GM12875 (cell line): ENCODE results near the gene NUPR1.
"Not testable (repeated sequence)": the region's sequence is repeated elsewhere in the genome, so short reads cannot be mapped to it uniquely, and the experiment has no call there.

Experiments
- H3K4me3 ChIP-seq: one replicate; pipeline ENCODE4 v1.5.1; 2011; ENCODE audit warnings: low read depth, low read length, control low read depth
- TF ChIP-seq, protein P1 (sequence below): IDR thresholded peaks from 2 replicates; pipeline ENCODE4 v1.5.1; 2011; ENCODE audit warnings: low read depth, mild to moderate bottlenecking, control low read depth, inconsistent platforms, low read length, moderate library complexity, borderline replicate concordance; ENCODE audit not compliant: insufficient read depth

The NUPR1 gene

DNA sequence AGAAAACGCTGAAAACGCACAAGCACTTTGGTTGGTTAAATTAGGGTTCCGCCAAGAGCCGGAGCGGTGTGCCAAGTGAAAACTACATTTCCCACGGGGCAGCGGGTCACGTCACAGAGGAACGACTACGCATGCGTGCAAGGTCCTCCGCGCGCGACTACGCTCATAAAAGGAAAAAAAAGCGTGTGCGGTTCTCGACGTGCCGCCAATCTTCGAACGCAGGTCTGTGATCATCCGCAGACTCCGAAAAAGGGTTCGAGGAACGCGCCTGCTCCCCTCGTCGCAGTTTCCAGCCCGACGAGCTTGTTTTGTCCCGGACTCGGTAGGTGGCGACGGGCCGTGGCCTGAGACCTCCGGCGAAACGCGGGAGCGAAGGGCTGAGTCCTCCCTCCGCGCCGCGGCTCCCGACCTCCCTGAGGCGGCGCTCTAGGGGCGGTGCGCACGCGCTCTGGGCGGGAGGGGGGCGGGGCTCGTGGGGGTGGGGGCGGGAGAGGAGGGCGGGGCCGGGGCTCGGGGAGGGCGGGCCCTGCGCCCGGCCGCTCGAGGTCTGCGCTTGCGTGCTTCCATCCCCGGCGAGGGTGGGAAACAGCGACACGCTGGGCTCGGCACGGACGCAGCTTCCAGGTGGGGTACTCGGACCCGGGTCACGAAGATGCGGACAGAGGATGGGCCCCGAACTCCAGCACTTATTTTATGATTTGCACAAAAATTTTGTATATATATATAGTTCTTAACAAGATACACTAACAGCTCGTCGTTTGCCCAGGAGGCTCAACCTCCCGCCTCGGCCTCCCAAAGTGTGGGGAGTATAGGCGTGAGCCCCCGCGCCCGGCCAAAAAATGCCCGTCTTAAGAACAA is 15.2 kb upstream of the NUPR1 start, which contains the start of gene SGF29:
SGF29 (plus strand) TSS at position 145 of the 858 bp plus-strand sequence. CDS start 27,150 bp downstream, outside the sequence.
- H3K4me3 ChIP-seq = peak within 1 kb of the TSS; percentile 58
- TF ChIP-seq, protein P1, sequence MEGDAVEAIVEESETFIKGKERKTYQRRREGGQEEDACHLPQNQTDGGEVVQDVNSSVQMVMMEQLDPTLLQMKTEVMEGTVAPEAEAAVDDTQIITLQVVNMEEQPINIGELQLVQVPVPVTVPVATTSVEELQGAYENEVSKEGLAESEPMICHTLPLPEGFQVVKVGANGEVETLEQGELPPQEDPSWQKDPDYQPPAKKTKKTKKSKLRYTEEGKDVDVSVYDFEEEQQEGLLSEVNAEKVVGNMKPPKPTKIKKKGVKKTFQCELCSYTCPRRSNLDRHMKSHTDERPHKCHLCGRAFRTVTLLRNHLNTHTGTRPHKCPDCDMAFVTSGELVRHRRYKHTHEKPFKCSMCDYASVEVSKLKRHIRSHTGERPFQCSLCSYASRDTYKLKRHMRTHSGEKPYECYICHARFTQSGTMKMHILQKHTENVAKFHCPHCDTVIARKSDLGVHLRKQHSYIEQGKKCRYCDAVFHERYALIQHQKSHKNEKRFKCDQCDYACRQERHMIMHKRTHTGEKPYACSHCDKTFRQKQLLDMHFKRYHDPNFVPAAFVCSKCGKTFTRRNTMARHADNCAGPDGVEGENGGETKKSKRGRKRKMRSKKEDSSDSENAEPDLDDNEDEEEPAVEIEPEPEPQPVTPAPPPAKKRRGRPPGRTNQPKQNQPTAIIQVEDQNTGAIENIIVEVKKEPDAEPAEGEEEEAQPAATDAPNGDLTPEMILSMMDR = no peak

DNA sequence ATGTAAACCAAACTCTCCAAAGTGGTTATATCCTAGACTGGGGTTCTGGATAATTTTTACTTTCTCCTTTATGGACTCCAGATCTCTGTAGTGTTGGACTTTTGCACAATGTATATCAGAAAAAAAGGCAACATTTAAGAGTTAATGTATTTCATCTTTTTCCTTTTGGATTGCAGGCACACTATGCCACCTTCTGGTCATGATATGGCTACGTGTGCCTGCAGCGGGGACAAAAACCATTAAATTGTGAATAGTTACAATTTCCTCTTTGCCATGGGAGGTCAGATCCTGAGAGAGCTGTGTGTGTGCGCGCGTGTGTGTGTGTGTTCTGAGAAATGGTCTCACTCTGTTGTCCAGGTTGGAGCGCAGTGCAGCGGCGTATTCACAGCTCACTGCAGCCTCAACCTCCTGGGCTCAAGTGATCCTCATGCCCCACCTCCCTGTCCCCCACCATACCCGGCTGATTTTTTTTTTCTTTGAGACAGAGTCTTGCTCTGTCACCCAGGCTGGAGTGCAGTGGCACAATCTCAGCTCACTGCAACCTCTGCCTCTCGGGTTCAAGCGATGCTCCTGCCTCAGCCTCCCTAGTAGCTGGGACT is 10.6 kb upstream of the NUPR1 start:
- TF ChIP-seq, protein P1 = peak; percentile 42; the same call in 1 of the 2 replicates

DNA sequence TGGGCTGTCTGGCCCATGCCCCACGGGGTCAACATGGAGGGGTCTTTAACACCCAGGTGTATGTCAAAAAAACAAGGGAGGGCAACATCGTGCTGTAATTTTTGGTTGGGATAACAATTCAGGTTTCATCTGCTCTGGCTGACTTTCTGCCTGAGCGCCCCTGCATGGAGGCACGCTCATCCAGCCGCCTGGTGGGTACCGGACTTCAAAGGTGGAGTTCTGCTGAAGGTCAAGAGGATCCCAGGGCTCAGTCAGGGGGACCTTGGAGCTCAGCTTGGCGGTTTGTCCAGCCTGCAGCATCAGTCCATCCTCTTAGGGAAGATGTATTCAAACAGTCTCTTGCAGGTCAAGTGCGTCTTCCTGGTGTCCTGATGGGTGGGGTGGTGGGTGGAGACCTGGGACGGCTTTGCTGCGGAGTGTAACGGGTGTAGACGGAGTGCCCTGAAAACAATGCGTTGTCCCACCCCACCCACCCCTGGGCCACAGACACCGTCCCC is 9.6 kb upstream of the NUPR1 start:
- TF ChIP-seq, protein P1 = no peak
- H3K4me3 ChIP-seq = no peak overlapping the region

More for the DNA sequence above, 10.6 kb upstream of the NUPR1 start:
- H3K4me3 ChIP-seq = no peak overlapping the region

DNA sequence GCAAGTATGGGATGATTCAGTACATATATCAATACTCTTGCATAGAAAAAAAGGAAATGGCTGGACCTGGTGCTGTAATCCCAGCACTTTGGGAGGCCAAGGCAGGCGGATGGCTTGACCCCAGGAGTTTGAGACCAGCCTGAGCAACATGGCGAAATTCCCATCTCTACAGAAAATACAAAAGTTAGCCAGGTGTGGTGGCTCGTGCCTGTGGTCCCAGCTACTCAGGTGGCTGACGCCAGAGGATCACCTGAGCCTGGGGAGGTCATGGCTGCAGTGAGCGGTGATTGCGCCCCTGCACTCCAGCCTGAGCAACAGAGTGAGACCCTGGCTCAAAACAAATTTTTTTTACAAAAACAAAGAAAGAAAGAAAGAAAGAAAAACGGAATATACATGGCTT is 7.9 kb upstream of the NUPR1 start:
- no peak overlapping the region for H3K4me3 ChIP-seq
- TF ChIP-seq, protein P1 = no peak

DNA sequence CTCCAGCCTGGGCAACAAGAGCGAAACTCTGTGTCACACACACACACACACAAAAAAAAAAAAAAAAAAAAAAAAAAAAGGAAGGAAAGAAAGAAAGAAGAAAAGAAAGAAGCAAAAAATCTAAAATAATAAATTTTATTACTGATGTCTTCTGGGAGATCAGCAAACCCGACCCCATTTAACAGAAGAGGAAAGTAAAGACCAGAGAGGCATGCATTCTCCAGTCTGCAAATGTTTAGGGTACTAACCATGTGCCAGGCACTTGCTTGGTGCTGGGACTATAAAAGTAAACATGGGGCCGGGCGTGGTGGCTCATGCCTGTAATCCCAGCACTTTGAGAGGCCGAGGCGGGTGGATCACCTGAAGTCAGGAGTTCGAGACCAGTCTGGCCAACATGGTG is 7.2 kb upstream of the NUPR1 start:
- H3K4me3 ChIP-seq = not testable (repeated sequence)

DNA sequence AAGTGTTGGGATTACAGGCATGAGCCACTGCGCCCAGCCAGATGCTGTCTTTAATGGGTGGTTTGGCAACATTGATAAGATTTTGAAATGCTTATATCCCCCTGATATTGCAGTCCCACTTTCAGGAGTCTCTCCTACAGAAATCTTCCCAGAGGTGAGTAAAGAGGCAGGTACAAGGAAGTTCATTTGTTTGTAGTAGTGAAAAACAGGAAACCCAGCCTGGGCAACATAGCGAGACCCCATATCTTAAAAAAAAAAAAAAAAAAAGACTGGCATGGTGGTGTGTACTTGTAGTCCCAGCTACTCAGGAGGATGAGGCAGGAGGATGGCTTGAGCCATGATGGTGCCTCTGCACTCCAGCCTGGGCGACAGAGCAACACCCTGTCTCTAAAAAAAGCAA is 6.2 kb upstream of the NUPR1 start:
- TF ChIP-seq, protein P1 = no peak
- no peak overlapping the region for H3K4me3 ChIP-seq

DNA sequence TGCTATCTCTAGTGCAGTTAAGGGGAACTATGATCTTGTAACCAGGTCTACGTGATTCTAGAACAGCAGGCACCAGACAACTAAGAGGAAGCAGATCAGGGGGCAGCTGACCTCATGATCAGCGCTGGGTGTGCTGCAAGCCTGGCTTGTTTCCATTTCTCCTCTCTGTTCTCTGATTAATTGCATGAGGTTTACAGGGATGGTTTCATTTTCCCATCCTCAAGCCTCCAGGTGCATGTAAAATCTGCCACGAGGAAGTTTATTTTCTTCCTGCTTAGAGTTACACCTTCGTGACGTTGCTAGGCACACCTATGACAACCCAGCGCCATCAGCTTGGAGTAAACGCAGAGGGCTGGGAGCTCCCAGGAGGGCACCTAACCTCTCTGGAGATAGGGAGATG is 4.3 kb upstream of the NUPR1 start:
- TF ChIP-seq, protein P1 = no peak
- no peak overlapping the region for H3K4me3 ChIP-seq
